Activated T-cell treated with anti-CD3 and anti-CD28 coated beads, Interleukin-2, amount 50 U/mL, for 24 hours (primary cell): ENCODE measurements around the gene KLRD1.
A peak's percentile ranks its signal among the peaks of the same experiment; 100 is the strongest.

Experiments
- DNase-seq: peaks from one replicate; pipeline ENCODE4 v3.0.0-alpha.2; 2020
- H3K27ac Mint-ChIP-seq: 2 replicates; pipeline ENCODE4 v1.8.0; 2020; ENCODE audit warnings: mild to moderate bottlenecking, mixed read lengths
- H3K27me3 Mint-ChIP-seq: 2 replicates; pipeline ENCODE4 v1.8.0; 2020; ENCODE audit warnings: mixed read lengths
- H3K36me3 Mint-ChIP-seq: 2 replicates; pipeline ENCODE4 v1.8.0; 2020; ENCODE audit warnings: low read depth, mixed read lengths
- H3K4me1 Mint-ChIP-seq: 2 replicates; pipeline ENCODE4 v1.8.0; 2020; ENCODE audit warnings: low read depth, mixed read lengths
- H3K4me3 Mint-ChIP-seq: 2 replicates; pipeline ENCODE4 v1.8.0; 2020; ENCODE audit warnings: mild to moderate bottlenecking, moderate library complexity, mixed read lengths
- H3K9me3 Mint-ChIP-seq: 2 replicates; pipeline ENCODE4 v1.8.0; 2020; ENCODE audit warnings: mixed read lengths

The KLRD1 gene

GRCh38 chr12:10307630-10308029, at the start of gene KLRD1:
TSS of gene KLRD1 (plus strand) at chr12:10307870. CDS start at chr12:10308078, 208 bp downstream.
- Mint-ChIP-seq H3K36me3 (no peaks in the 10 kb centered on the region), H3K27ac (peak within 1 kb of the TSS; percentile 58), H3K4me3 (peak within 1 kb of the TSS; percentile 58), H3K9me3 (no peaks in the 10 kb centered on the region), H3K27me3 (peaks cover 12% of the 10 kb centered on the region), H3K4me1 (peaks cover 39% of the 10 kb centered on the region)
- no peak for DNase-seq

- no peak overlapping the region for H3K4me3 Mint-ChIP-seq
- H3K27me3 Mint-ChIP-seq = peaks cover 7% of the 10 kb centered on the region
- DNase-seq = no peak
- no peaks in the 10 kb centered on the region for H3K4me1 Mint-ChIP-seq
- no peaks in the 10 kb centered on the region for H3K36me3 Mint-ChIP-seq
- peaks cover 4% of the 10 kb centered on the region for H3K9me3 Mint-ChIP-seq
- H3K27ac Mint-ChIP-seq = no peak overlapping the region
Observed at GRCh38 chr12:10260927-10261326, 46.7 kb upstream of the KLRD1 start.

- no peak for DNase-seq
- no peaks in the 10 kb centered on the region for H3K9me3 Mint-ChIP-seq
- no peaks in the 10 kb centered on the region for H3K4me1 Mint-ChIP-seq
- no peaks in the 10 kb centered on the region for H3K36me3 Mint-ChIP-seq
- no peak overlapping the region for H3K4me3 Mint-ChIP-seq
- no peak overlapping the region for H3K27ac Mint-ChIP-seq
- peaks cover 2% of the 10 kb centered on the region for H3K27me3 Mint-ChIP-seq
Observed at GRCh38 chr12:10268037-10268436, 39.6 kb upstream of the KLRD1 start.

GRCh38 chr12:10272467-10272866, 35.2 kb upstream of the KLRD1 start:
- Mint-ChIP-seq H3K4me1 (peaks cover 10% of the 10 kb centered on the region), H3K27me3 (peaks cover 6% of the 10 kb centered on the region), H3K36me3 (no peaks in the 10 kb centered on the region), H3K4me3 (no peak overlapping the region), H3K9me3 (peaks cover 4% of the 10 kb centered on the region), H3K27ac (no peak overlapping the region)
- DNase-seq = no peak

- H3K4me1 Mint-ChIP-seq = peaks cover 13% of the 10 kb centered on the region
- no peaks in the 10 kb centered on the region for H3K36me3 Mint-ChIP-seq
- no peak overlapping the region for H3K27ac Mint-ChIP-seq
- DNase-seq = no peak
- peaks cover 4% of the 10 kb centered on the region for H3K9me3 Mint-ChIP-seq
- H3K27me3 Mint-ChIP-seq = peaks cover 25% of the 10 kb centered on the region
- no peak overlapping the region for H3K4me3 Mint-ChIP-seq
Observed at GRCh38 chr12:10276774-10277173, 30.9 kb upstream of the KLRD1 start.

- Mint-ChIP-seq H3K36me3 (no peaks in the 10 kb centered on the region), H3K27ac (no peak overlapping the region), H3K9me3 (peaks cover 4% of the 10 kb centered on the region), H3K4me3 (no peak overlapping the region), H3K27me3 (peaks cover 31% of the 10 kb centered on the region), H3K4me1 (peaks cover 13% of the 10 kb centered on the region)
- no peak for DNase-seq
Observed at GRCh38 chr12:10278104-10278503, 29.6 kb upstream of the KLRD1 start.

- no peaks in the 10 kb centered on the region for H3K9me3 Mint-ChIP-seq
- H3K36me3 Mint-ChIP-seq = no peaks in the 10 kb centered on the region
- no peak for DNase-seq
- H3K4me1 Mint-ChIP-seq = peaks cover 13% of the 10 kb centered on the region
- no peak overlapping the region for H3K27ac Mint-ChIP-seq
- H3K27me3 Mint-ChIP-seq = peaks cover 33% of the 10 kb centered on the region
- H3K4me3 Mint-ChIP-seq = no peak overlapping the region
Observed at GRCh38 chr12:10279937-10280336, 27.7 kb upstream of the KLRD1 start.

GRCh38 chr12:10283027-10283426, 24.6 kb upstream of the KLRD1 start:
- Mint-ChIP-seq H3K9me3 (no peaks in the 10 kb centered on the region), H3K4me3 (no peak overlapping the region), H3K27ac (no peak overlapping the region)

GRCh38 chr12:10285919-10286318, 21.8 kb upstream of the KLRD1 start:
- no peak overlapping the region for H3K4me3 Mint-ChIP-seq
- H3K4me1 Mint-ChIP-seq = peaks cover 21% of the 10 kb centered on the region
- H3K27me3 Mint-ChIP-seq = peaks cover 14% of the 10 kb centered on the region
- H3K9me3 Mint-ChIP-seq = no peaks in the 10 kb centered on the region
- DNase-seq = no peak
- H3K36me3 Mint-ChIP-seq = no peaks in the 10 kb centered on the region
- H3K27ac Mint-ChIP-seq = peak overlapping the region; percentile 10

More at GRCh38 chr12:10283027-10283426, 24.6 kb upstream of the KLRD1 start:
- peaks cover 24% of the 10 kb centered on the region for H3K27me3 Mint-ChIP-seq
- H3K36me3 Mint-ChIP-seq = no peaks in the 10 kb centered on the region
- DNase-seq = no peak
- H3K4me1 Mint-ChIP-seq = peaks cover 16% of the 10 kb centered on the region

- peaks cover 48% of the 10 kb centered on the region for H3K4me1 Mint-ChIP-seq
- H3K4me3 Mint-ChIP-seq = no peak overlapping the region
- H3K27ac Mint-ChIP-seq = no peak overlapping the region
- H3K9me3 Mint-ChIP-seq = peaks cover 3% of the 10 kb centered on the region
- H3K36me3 Mint-ChIP-seq = no peaks in the 10 kb centered on the region
- no peaks in the 10 kb centered on the region for H3K27me3 Mint-ChIP-seq
- no peak for DNase-seq
Observed at GRCh38 chr12:10289005-10289754, 18.5 kb upstream of the KLRD1 start.

GRCh38 chr12:10291030-10291429, 16.6 kb upstream of the KLRD1 start:
- no peak overlapping the region for H3K27ac Mint-ChIP-seq
- H3K9me3 Mint-ChIP-seq = peaks cover 3% of the 10 kb centered on the region
- no peaks in the 10 kb centered on the region for H3K36me3 Mint-ChIP-seq
- peaks cover 45% of the 10 kb centered on the region for H3K4me1 Mint-ChIP-seq
- H3K4me3 Mint-ChIP-seq = no peak overlapping the region
- DNase-seq = no peak
- H3K27me3 Mint-ChIP-seq = no peaks in the 10 kb centered on the region

GRCh38 chr12:10293151-10293550, 14.5 kb upstream of the KLRD1 start:
- Mint-ChIP-seq H3K27me3 (no peaks in the 10 kb centered on the region), H3K27ac (peak overlapping the region; percentile 82), H3K4me3 (no peak overlapping the region), H3K9me3 (peaks cover 3% of the 10 kb centered on the region), H3K4me1 (peaks cover 53% of the 10 kb centered on the region), H3K36me3 (no peaks in the 10 kb centered on the region)
- no peak for DNase-seq

GRCh38 chr12:10293570-10294227, 14.0 kb upstream of the KLRD1 start:
- no peak overlapping the region for H3K4me3 Mint-ChIP-seq
- H3K4me1 Mint-ChIP-seq = peaks cover 52% of the 10 kb centered on the region
- DNase-seq = no peak
- no peaks in the 10 kb centered on the region for H3K27me3 Mint-ChIP-seq
- no peaks in the 10 kb centered on the region for H3K36me3 Mint-ChIP-seq
- peak overlapping the region; percentile 82 for H3K27ac Mint-ChIP-seq
- peaks cover 3% of the 10 kb centered on the region for H3K9me3 Mint-ChIP-seq

GRCh38 chr12:10301103-10301502, 6.6 kb upstream of the KLRD1 start:
- Mint-ChIP-seq H3K4me3 (no peak overlapping the region), H3K27ac (peak overlapping the region; percentile 73), H3K4me1 (peaks cover 66% of the 10 kb centered on the region), H3K27me3 (peaks cover 2% of the 10 kb centered on the region), H3K36me3 (no peaks in the 10 kb centered on the region), H3K9me3 (peaks cover 2% of the 10 kb centered on the region)
- no peak for DNase-seq

GRCh38 chr12:10304161-10304574, 3.5 kb upstream of the KLRD1 start:
- peaks cover 64% of the 10 kb centered on the region for H3K4me1 Mint-ChIP-seq
- H3K27ac Mint-ChIP-seq = peak overlapping the region; percentile 87

More at GRCh38 chr12:10304161-10304574, 3.5 kb upstream of the KLRD1 start:
- DNase-seq = peak; percentile 46
- Mint-ChIP-seq H3K9me3 (peaks cover 2% of the 10 kb centered on the region), H3K27me3 (peaks cover 10% of the 10 kb centered on the region), H3K36me3 (no peaks in the 10 kb centered on the region), H3K4me3 (no peak overlapping the region)
